TTC549 (cell line): ENCODE measurements around the gene INSR.
A peak's percentile ranks its signal among the peaks of the same experiment; 100 is the strongest.

Experiments used
- FAIRE-seq: peaks from 2 replicates; lab custom pipeline; 2012; peaks lifted over from hg19 to GRCh38; lab: Jason Lieb, UNC

Gene INSR

GRCh38 chr19:7098096-7098495, 196.1 kb downstream of the INSR start:
- no peak for FAIRE-seq

DNA sequence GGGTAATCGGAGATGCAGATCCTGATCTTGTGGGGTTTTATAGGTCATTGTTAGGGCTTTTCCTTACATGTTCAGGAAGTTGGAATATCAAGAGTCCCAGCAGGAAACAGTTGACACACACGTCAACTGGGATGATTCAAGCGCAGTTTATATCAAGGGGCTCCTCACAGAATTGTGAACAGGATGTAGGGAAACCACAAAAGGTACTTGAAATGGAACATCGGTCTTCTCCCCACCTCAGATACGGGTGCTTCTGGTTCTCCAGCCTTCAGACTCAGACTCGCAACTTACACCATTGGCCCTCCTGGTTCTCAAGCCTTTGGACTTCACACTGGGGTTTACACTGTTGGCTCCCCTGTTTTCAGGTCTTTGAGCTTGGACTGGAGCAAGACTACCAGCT, 205.2 kb downstream of the INSR start:
- FAIRE-seq: no peak

- FAIRE-seq: no peak
These were observed 210.9 kb downstream of the INSR start for GRCh38 chr19:7083076-7083956.

DNA sequence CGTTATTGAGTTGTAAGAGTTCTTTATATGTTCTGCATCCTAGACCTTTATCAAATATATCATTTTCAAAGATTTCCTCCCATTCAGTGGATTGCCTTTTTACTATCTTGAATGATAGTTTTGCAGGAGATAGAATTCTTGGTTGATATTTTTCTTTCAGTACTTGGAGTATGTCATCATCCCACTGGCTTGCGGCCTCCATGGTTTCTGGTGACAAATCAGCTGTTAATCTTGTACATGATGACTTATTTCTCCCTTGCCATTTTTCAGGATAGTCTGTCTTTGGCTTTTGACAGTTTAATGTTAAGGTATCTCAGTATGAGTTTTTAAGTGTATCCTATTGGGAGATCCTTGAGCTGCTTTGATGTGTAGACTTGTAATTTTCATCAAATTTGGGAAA, 216.2 kb downstream of the INSR start:
- FAIRE-seq: no peak

GRCh38 chr19:7076151-7076550, 218.1 kb downstream of the INSR start:
- no peak for FAIRE-seq

GRCh38 chr19:7074705-7075282, 219.4 kb downstream of the INSR start:
- no peak for FAIRE-seq

- no peak for FAIRE-seq
These were observed 221.7 kb downstream of the INSR start for GRCh38 chr19:7072541-7072940.

- no peak for FAIRE-seq
These were observed 224.3 kb downstream of the INSR start for GRCh38 chr19:7069904-7070226.

DNA sequence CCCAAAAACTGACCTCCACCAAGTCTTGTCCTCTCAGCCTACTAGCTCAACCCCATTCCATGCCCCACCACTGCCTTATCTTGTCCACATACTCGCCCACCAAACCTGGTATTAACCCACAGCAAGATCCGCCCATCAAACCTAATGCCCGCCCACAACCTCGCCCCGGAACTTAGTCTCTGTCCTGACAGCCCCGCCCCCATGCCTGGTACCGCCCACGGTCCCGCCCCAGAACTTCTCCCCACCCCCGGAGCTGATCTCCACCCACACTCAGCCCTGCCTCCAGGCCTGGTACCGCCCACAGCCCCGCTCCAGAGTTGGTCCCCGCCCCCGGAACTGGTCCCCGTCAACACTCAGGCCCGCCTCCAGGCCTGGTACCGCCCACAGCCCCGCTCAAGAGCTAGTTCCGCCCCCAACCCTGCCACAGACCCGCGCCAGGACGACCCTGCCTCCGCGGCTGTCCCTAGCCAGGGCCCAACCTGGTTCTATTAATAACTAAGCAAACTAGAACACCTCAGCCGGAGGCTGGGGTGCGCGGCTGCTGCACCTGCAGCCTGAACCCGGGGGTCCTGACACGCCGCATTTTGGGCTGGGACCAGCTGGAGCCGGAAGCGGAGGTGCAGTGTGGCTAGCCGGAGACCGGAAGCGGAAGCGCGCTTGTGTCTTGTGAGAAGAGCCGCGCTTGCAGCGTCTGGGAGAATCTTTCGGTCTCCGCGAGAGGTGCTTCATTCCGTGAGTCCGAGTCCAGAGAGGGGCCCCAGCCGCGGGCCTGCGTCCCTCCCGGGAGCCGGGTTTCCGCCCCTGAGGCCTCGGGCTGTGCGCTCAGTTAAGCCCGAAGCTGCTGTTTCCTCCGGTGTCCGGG, 224.9 kb downstream of the INSR start, which contains the start of gene ZNF557:
Gene ZNF557 (plus strand): TSS at position 662 of the 862 bp plus-strand sequence. CDS start 5,372 bp downstream, outside the sequence.
- no peak for FAIRE-seq

DNA sequence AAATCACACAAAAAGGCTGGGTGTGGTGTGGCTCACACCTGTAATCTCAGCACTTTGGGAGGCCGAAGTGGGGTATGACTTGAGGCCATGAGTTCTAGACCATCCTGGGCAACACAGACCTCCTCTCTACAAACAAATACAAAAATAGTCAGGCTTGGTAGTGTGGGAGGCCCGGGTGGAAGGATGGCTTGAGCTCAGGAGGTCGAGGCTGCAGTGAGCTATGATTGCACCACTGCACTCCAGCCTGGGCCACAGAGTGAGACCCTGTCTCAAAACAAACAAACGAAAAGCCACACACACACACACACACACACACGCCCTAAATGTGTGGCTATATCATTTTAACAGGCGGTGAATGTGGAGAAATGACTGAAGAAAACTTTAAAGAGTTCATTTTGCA, 225.6 kb downstream of the INSR start:
- FAIRE-seq: no peak

DNA sequence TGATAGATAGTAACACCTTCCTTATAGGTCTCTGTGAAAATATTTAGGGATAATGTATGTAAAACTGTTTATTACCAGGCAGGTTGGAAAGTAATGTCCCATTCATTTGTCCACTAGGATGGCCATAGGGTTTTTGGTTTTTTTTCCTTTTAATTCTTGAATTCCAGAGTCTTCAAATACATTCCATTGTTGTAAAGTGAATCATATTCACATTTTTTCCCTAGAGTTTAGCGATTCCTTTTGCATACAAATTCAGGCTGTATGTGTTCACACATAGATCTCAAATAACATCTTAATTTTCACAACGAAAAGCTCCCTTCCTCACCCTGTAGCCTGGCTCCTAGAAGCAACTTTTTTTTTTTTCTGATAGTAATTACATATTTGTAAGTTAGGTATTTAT, 226.5 kb downstream of the INSR start:
- no peak for FAIRE-seq

- FAIRE-seq: peak; percentile 26
These were observed 227.1 kb downstream of the INSR start for GRCh38 chr19:7067122-7067521.

DNA sequence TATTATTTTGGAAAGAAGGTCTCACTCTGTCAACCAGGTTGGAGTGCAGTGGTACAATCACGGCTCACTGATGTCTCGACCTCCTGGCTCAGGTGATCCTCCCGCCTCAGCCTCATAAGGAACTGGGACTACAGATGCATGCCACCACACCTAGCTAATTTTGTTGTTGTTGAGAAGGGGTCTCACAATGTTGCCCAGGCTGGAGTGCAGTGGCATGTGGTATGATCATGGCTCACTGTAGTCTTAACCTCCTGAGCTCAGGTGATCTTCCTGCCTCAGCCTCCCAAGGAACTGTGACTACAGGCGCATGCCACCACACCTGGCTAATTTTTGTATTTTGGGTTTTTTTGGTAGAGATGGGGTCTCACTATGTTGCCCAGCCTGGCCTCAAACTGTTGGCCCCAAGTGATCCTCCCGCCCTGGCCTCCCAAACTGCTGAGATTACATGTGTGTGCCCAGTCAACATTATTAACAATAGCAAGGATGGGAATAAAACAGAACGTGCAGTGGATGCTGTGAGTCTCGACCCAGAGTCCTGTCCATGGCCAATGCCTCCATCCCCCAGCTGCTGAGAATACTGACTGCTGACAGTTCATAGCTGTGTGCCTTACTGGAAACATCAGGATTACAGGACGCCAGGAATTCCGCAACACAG, 230.3 kb downstream of the INSR start:
- FAIRE-seq: no peak

- no peak for FAIRE-seq
These were observed 230.9 kb downstream of the INSR start for GRCh38 chr19:7063339-7063738.
